GM12873 (cell line): ENCODE data around the gene KRTAP12-2.

Experiments used
- TF ChIP-seq, protein P1 (sequence below): IDR thresholded peaks from 2 replicates; pipeline ENCODE4 v1.5.1; 2012; ENCODE audit warnings: low read depth, mild to moderate bottlenecking, moderate library complexity, low read length, control low read depth; ENCODE audit not compliant: insufficient read depth; ENCODE audit errors: missing control alignments

Gene KRTAP12-2

DNA sequence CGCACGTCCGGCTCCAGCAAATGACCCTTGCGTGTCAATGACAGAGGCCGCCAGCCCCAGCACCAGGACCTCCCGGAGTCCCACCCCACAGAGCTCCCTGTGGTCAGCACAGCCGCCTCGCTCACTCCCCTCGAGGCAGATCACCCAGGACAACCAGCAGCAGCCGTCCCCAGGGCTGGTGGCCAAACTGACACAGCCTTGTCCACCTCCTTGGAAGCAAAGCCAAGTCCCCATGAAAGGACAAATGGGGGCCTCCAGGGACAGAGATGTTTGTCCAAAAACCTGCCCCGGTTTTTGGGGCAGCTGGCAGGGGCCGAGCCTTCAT, 27.4 kb downstream of the KRTAP12-2 start:
- TF ChIP-seq, protein P1, sequence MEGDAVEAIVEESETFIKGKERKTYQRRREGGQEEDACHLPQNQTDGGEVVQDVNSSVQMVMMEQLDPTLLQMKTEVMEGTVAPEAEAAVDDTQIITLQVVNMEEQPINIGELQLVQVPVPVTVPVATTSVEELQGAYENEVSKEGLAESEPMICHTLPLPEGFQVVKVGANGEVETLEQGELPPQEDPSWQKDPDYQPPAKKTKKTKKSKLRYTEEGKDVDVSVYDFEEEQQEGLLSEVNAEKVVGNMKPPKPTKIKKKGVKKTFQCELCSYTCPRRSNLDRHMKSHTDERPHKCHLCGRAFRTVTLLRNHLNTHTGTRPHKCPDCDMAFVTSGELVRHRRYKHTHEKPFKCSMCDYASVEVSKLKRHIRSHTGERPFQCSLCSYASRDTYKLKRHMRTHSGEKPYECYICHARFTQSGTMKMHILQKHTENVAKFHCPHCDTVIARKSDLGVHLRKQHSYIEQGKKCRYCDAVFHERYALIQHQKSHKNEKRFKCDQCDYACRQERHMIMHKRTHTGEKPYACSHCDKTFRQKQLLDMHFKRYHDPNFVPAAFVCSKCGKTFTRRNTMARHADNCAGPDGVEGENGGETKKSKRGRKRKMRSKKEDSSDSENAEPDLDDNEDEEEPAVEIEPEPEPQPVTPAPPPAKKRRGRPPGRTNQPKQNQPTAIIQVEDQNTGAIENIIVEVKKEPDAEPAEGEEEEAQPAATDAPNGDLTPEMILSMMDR: no peak

DNA sequence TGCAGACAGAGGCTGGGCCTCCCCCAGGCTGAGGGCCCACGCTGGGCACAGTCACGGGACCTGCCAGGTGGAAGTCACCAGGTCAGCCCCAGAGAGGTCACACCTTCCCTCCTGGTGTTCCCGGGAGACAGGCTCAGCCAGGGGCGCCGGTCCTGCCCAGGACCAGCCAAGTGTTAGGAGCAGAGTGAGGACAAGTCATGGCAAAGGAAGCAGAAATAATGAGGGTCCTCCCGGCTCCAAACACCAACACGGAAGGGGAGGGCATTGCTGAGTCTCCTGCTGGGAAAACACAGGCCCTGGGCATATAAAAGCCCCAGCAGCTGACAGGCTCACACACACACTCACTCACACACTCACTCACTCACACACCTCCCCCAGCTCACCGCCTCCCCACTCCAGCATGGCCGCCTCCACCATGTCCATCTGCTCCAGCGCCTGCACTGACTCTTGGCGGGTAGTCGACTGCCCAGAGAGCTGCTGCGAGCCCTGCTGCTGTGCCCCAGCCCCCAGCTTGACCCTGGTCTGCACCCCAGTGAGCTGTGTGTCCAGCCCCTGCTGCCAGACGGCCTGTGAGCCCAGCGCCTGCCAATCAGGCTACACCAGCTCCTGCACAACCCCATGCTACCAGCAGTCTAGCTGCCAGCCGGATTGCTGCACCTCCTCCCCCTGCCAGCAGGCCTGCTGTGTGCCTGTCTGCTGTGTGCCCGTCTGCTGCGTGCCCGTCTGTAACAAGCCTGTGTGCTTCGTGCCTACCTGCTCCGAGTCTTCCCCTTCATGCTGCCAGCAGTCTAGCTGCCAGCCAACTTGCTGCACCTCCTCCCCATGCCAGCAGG, 29.5 kb downstream of the KRTAP12-2 start, which contains the start of gene KRTAP10-10:
Gene KRTAP10-10 (plus strand): TSS at position 339 of the 833 bp plus-strand sequence. CDS start 62 bp downstream, at position 401.
- TF ChIP-seq, protein P1: no peak

DNA sequence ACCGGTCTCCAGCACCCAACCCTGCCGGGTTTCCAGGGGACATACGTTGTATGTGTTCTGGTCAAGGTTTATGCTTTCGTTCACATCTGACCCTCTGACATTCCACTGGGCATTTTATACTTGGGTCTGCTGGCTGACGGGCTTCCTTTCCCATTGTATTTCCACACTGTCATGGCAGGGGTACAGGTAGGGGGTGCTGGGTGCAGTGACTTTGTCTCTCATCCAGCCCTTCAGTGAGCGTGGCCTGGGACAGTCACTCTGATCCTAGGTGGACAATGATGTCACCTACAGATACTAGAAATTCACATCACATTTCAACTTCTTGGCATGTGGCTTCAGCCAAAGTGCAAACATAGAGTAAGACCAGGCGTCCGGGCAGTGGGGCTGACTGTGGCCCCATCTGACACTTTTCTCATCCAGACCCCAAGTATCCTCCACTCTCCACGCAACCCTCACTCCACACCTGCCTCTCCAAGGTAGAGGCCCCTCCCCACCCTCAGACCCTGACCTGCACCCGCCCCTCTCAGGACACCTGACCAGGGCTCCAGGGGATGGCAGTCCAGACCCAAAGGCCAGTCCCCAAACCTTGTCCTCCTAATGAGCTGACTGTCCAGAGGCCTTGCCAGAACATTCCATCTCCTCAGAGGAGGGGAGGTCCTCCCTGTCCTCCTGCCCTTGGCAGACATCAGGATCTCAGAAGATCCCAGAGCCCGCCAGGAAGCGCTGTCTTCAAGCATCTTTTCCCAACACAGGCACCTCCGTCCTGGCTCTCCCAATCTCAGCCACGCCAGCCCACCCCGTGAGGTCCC, 30.3 kb downstream of the KRTAP12-2 start:
- TF ChIP-seq, protein P1: no peak

DNA sequence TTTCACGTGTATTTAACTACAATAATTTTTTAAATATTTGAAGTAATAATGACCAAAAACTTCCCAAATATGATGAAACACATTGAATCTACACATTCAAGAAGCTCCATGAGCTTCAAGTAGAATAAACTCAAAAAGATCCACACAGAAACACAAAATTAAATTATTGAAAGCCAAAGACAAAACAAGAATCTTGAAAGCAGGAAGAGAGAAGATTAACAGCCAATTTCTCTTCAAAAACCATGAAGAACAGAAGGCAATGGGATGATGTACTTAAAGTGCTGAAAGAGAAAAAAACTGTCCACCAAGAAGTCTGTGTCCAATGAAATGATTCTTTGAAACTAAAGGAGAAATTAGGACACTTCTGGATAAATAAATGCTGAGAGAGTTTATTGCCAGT, 34.7 kb downstream of the KRTAP12-2 start:
- TF ChIP-seq, protein P1: no peak

DNA sequence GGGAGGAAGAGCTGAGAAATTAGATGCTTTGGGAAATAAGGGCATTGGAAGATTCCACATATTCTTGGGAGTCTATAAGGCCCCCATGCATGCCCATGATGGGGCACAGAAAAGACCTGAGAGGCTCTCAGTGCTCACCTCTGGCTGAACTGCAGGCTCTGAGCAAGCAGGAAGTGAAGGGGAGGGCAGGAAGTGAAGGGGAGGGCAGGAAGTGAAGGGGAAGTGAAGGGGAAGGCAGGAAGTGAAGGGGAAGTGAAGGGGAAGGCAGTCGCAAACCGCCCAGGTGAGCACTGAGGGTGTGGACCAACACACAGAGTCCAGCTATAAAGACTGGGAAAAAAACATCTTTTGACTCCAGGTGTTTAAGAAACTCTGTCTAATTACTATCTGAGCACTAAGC, 36.3 kb downstream of the KRTAP12-2 start:
- TF ChIP-seq, protein P1: no peak

DNA sequence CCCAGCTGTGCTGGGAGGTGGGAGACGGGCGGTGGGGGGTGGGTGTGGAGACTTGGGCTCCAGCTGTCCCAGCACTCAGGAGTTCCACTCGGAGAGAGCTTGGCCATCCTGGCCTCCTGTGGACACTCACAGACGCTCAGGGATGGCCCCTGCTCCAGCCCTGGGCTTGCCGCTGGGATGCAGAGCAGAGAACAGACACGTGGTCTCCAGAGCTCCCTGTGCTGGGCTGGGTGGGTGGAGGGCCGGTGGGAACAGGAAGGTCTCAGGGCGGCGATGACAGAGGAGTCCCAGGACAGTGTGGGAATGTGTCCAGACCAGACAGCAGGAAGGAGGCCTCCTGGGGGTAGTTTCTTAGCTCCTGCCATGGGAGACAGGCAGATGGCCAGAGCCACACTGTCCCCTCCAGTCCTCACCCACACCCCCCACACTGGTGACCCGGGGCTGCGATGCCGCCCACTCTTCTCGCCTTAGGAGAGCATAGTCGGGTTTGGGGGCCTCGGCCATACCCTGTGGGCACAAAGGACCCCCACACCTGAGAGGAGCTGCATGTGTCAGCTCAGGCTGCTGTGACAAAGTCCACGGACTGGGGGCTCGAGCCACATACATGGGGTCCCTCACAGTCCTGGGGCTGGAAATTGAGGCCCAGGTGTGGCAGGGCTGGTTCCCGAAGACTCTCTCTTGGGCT, 37.9 kb downstream of the KRTAP12-2 start:
- TF ChIP-seq, protein P1: no peak
